Smooth muscle cell (in vitro differentiated cells): ENCODE data around the gene PSMB2. TPM values are rescaled to one million over a fixed set of nuclear protein-coding genes. Genes with fewer than 3 reads are reported as not detected.

Experiments used
- DNase-seq: peaks from one replicate; lab custom pipeline; 2025; ENCODE audit not compliant: unreplicated experiment; lab: John Stamatoyannopoulos, UW
- H2AFZ ChIP-seq: fragments of 200-600 bp; sonication (generic); 2 replicates; pipeline ENCODE4 v1.6.0; 2016; ENCODE audit warnings: antibody characterized with exemption, low read depth, mild to moderate bottlenecking
- H3F3A ChIP-seq: fragments of 200-600 bp; sonication (generic); 2 replicates; pipeline ENCODE4 v1.6.0; 2017; ENCODE audit warnings: antibody characterized with exemption, low read depth
- H3K27ac ChIP-seq: fragments of 200-600 bp; sonication (generic); 2 replicates; pipeline ENCODE4 v1.5.1; 2016; ENCODE audit warnings: low read depth, mild to moderate bottlenecking
- H3K27me3 ChIP-seq: fragments of 200-600 bp; sonication (generic); 2 replicates; pipeline ENCODE4 v1.6.1; 2016; ENCODE audit warnings: low read depth, mild to moderate bottlenecking
- H3K36me3 ChIP-seq: fragments of 200-600 bp; sonication (generic); 2 replicates; pipeline ENCODE4 v1.5.1; 2016; ENCODE audit warnings: low read depth
- H3K4me1 ChIP-seq: fragments of 200-600 bp; sonication (generic); 2 replicates; pipeline ENCODE4 v1.5.1; 2016; ENCODE audit warnings: low read depth
- H3K4me2 ChIP-seq: fragments of 200-600 bp; sonication (generic); 2 replicates; pipeline ENCODE4 v1.6.0; 2016; ENCODE audit warnings: mild to moderate bottlenecking
- H3K4me3 ChIP-seq: fragments of 200-600 bp; sonication (generic); 2 replicates; pipeline ENCODE4 v1.5.1; 2016; ENCODE audit warnings: mild to moderate bottlenecking
- H3K79me2 ChIP-seq: fragments of 200-600 bp; sonication (generic); 2 replicates; pipeline ENCODE4 v1.6.0; 2016; ENCODE audit warnings: low read depth, mild to moderate bottlenecking
- H3K9ac ChIP-seq: fragments of 200-600 bp; sonication (generic); 2 replicates; pipeline ENCODE4 v1.6.0; 2016; ENCODE audit warnings: low read depth
- H3K9me3 ChIP-seq: fragments of 200-600 bp; sonication (generic); replicated peaks from 2 replicates; pipeline ENCODE4 v1.5.1; 2016; ENCODE audit warnings: low read depth
- H4K20me1 ChIP-seq: fragments of 200-600 bp; sonication (generic); 2 replicates; pipeline ENCODE4 v1.6.0; 2016; ENCODE audit warnings: low read depth
- WGBS: methylation state at CpG from one replicate; pipeline ENCODE4 v1.1.7; 2016; ENCODE audit warnings: low lambda C conversion rate; 5-methylcytosine and 5-hydroxymethylcytosine counted together
- polyA plus RNA-seq: library from polyadenylated mRNA; unstranded; fragments of >200 nt; fragmentation: Nextera tagmentation; extraction: Ambion mirVana; gene quantifications from 2 replicates; pipeline ENCODE4 v1.2.1, GENCODE V29; 2016
- total RNA-seq: library from RNA; depleted of rRNA; stranded (reverse); fragments of >200 nt; gene quantifications from 2 replicates; pipeline ENCODE4 v1.2.3, GENCODE V29; 2014
- TF ChIP-seq, protein P1 (sequence below): fragments of 200-600 bp; sonication (generic); IDR thresholded peaks from 2 replicates; pipeline ENCODE4 v1.5.1; 2017; ENCODE audit warnings: borderline replicate concordance, mild to moderate bottlenecking, antibody characterized with exemption; ENCODE audit not compliant: insufficient read depth, poor library complexity, severe bottlenecking

Gene PSMB2
- total and polyA plus RNA-seq, 2 experiments from 2014 or later = 51.6 to 110 TPM

DNA sequence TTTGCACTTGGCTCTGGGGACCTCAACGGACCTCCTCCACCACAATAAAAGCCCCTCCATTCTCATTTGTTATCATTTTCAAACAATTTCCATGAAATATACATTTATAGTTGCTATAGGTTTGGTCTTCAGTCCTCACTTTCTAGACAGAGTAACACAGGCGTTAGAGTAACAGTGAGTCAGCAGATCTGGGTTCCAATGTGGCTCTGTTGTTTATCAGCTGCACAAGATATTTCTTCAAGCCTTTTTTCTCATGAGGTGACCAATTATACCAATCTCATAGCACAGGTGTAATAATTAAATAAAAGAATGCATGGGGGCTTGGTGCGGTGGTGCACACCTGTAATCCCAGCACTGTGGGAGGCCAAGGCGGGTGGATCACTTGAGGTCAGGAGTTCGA is 32.8 kb upstream of the PSMB2 start:
- no peak for DNase-seq
- H3K9me3 ChIP-seq = no peaks in the 10 kb centered on the region
- H3K4me2 ChIP-seq = no peak overlapping the region
- no peak overlapping the region for H2AFZ ChIP-seq
- TF ChIP-seq, protein P1, sequence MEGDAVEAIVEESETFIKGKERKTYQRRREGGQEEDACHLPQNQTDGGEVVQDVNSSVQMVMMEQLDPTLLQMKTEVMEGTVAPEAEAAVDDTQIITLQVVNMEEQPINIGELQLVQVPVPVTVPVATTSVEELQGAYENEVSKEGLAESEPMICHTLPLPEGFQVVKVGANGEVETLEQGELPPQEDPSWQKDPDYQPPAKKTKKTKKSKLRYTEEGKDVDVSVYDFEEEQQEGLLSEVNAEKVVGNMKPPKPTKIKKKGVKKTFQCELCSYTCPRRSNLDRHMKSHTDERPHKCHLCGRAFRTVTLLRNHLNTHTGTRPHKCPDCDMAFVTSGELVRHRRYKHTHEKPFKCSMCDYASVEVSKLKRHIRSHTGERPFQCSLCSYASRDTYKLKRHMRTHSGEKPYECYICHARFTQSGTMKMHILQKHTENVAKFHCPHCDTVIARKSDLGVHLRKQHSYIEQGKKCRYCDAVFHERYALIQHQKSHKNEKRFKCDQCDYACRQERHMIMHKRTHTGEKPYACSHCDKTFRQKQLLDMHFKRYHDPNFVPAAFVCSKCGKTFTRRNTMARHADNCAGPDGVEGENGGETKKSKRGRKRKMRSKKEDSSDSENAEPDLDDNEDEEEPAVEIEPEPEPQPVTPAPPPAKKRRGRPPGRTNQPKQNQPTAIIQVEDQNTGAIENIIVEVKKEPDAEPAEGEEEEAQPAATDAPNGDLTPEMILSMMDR = no peak
- H3K27ac ChIP-seq = no peak overlapping the region
- no peaks in the 10 kb centered on the region for H3K27me3 ChIP-seq
- no peaks in the 10 kb centered on the region for H3K79me2 ChIP-seq
- no peaks in the 10 kb centered on the region for H4K20me1 ChIP-seq
- no peaks in the 10 kb centered on the region for H3K36me3 ChIP-seq
- H3F3A ChIP-seq = no peaks in the 10 kb centered on the region
- no peak overlapping the region for H3K4me3 ChIP-seq
- H3K4me1 ChIP-seq = no peaks in the 10 kb centered on the region
- H3K9ac ChIP-seq = no peak overlapping the region
- WGBS = 87% methylated on average over 5 of the region's 5 CpGs

DNA sequence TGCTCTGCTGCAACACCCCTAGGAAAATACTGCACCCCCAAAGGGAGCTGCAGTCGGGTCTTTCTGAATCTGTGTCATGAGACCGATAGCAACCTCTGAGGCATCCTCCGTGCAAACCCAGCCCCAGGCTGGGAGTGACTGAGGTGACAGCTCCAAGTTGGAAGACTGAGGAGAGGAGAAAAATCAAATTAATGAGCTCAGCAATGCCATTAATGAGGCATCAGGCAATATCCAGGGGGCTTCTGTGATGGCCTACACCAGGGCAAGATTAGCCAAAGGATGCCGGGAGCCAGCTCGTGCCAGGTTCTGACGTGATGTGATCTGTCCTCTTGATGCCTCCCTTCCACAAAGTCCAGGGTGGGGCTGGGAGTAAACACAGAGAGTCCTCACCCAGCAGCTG is 30.8 kb upstream of the PSMB2 start:
- Histone ChIP-seq H3K9ac (no peak overlapping the region), H2AFZ (no peak overlapping the region), H3K4me3 (no peak overlapping the region), H3K27ac (no peak overlapping the region), H3K79me2 (no peaks in the 10 kb centered on the region), H3F3A (no peaks in the 10 kb centered on the region), H3K4me2 (no peak overlapping the region), H3K9me3 (no peaks in the 10 kb centered on the region), H3K27me3 (peaks cover 7% of the 10 kb centered on the region), H3K36me3 (no peaks in the 10 kb centered on the region), H3K4me1 (no peaks in the 10 kb centered on the region), H4K20me1 (no peaks in the 10 kb centered on the region)
- WGBS = 86% methylated on average over 6 of the region's 6 CpGs
- TF ChIP-seq, protein P1 = no peak
- no peak for DNase-seq

DNA sequence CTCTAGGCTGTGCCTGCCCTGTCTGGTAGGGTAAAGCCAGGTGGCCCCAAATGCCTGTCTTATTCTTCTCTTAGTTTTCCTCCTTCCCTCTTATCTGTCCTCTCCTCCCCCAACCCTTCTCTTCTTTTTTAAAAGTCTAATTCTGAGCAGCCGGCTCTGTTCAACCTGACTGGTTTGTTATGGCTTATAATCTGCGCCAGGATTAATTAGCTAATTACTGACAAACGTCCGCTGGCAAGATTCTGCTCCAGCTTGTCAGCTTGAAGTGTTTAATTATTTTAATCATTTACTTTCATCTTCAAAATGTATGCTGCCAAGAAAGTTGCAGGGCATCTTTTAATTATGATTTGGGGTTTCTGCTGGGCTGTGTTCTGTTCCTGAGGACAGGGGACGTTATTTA is 27.2 kb upstream of the PSMB2 start:
- Histone ChIP-seq H2AFZ (no peak overlapping the region), H4K20me1 (no peaks in the 10 kb centered on the region), H3K4me1 (no peaks in the 10 kb centered on the region), H3K4me2 (no peak overlapping the region), H3K4me3 (no peak overlapping the region), H3K36me3 (no peaks in the 10 kb centered on the region), H3K9ac (no peak overlapping the region), H3K27me3 (peaks cover 17% of the 10 kb centered on the region), H3K79me2 (no peaks in the 10 kb centered on the region), H3K27ac (no peak overlapping the region), H3K9me3 (no peaks in the 10 kb centered on the region), H3F3A (no peaks in the 10 kb centered on the region)
- no peak for DNase-seq
- WGBS = 87% methylated on average over 5 of the region's 5 CpGs
- TF ChIP-seq, protein P1 = no peak

DNA sequence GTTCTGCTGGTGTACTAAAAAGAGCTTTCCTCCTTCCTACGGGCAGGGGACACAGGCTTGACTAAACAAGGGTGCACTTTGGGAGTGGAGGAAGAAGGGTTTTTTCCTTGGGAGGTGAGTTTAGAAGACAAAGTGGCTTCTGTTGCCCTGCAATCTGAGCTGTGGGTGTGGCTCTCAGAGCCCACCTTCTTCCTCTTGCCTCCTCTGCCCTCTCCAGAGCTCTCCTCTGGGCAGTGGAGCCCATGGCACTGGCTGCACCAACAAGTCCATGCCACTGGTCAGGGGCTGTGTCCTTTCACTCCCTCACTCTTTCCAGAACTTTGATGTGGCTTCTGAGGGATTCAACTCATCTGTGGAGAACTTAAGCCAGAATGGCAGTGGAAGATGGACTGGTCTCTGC is 25.6 kb upstream of the PSMB2 start:
- no peak overlapping the region for H3K27ac ChIP-seq
- no peaks in the 10 kb centered on the region for H3K36me3 ChIP-seq
- H3K4me1 ChIP-seq = no peaks in the 10 kb centered on the region
- H2AFZ ChIP-seq = no peak overlapping the region
- no peak for DNase-seq
- no peaks in the 10 kb centered on the region for H3K9me3 ChIP-seq
- H3K4me3 ChIP-seq = no peak overlapping the region
- H3K4me2 ChIP-seq = no peak overlapping the region
- H3F3A ChIP-seq = no peaks in the 10 kb centered on the region
- peaks cover 17% of the 10 kb centered on the region for H3K27me3 ChIP-seq
- H3K79me2 ChIP-seq = no peaks in the 10 kb centered on the region
- no peak overlapping the region for H3K9ac ChIP-seq
- TF ChIP-seq, protein P1 = no peak
- no peaks in the 10 kb centered on the region for H4K20me1 ChIP-seq
- 67% methylated on average over 1 of the region's 1 CpG for WGBS
